Breast epithelium (tissue), 3 donors: ENCODE measurements around the gene CCDC88C.

ENCODE experiments used
- CTCF ChIP-seq, 3 donors: fragments of 450-650 bp; IDR thresholded peaks; one replicate each; pipeline ENCODE4 v1.5.1; 2016 to 2017; ENCODE audit warnings: antibody characterized with exemption in 3 of 3, mild to moderate bottlenecking in 3 of 3, moderate library complexity in 3 of 3
- POLR2A ChIP-seq: fragments of 450-650 bp; IDR thresholded peaks from one replicate; pipeline ENCODE4 v1.6.1; 2016; ENCODE audit warnings: antibody characterized with exemption, mild to moderate bottlenecking, moderate library complexity
- POLR2AphosphoS5 ChIP-seq, 3 donors: sonication (generic); formaldehyde crosslinking; IDR thresholded peaks; one replicate each; pipeline ENCODE4 v1.6.1; 2017; ENCODE audit warnings: antibody characterized with exemption in 3 of 3

GRCh38 chr14:91368776-91369416 is 48.7 kb downstream of the CCDC88C start:
- TF ChIP-seq CTCF (IDR thresholded peaks at IDR 0.05) (no peak), POLR2A (no peak), POLR2AphosphoS5 (IDR thresholded peaks at IDR 0.05) (no peak)
